Renal cortical epithelial cell (primary cell): Measurements from ENCODE around the gene ATXN1L. TPM values are rescaled to one million over a fixed set of nuclear protein-coding genes. Genes with fewer than 3 reads are reported as not detected.
"Not testable (repeated sequence)": the region's sequence is repeated elsewhere in the genome, so short reads cannot be mapped to it uniquely, and the experiment has no call there.

Experiments used
- DNase-seq: peaks from one replicate; pipeline ENCODE4 v3.0.0-alpha.2; 2011; ENCODE audit warnings: low read depth
- total RNA-seq: library from RNA; depleted of rRNA; stranded (reverse); fragments of >200 nt; gene quantifications from 2 replicates; pipeline ENCODE4 v1.2.3, GENCODE V29; 2014

The ATXN1L gene, protein sequence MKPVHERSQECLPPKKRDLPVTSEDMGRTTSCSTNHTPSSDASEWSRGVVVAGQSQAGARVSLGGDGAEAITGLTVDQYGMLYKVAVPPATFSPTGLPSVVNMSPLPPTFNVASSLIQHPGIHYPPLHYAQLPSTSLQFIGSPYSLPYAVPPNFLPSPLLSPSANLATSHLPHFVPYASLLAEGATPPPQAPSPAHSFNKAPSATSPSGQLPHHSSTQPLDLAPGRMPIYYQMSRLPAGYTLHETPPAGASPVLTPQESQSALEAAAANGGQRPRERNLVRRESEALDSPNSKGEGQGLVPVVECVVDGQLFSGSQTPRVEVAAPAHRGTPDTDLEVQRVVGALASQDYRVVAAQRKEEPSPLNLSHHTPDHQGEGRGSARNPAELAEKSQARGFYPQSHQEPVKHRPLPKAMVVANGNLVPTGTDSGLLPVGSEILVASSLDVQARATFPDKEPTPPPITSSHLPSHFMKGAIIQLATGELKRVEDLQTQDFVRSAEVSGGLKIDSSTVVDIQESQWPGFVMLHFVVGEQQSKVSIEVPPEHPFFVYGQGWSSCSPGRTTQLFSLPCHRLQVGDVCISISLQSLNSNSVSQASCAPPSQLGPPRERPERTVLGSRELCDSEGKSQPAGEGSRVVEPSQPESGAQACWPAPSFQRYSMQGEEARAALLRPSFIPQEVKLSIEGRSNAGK
- 16.0 and 34.2 TPM in 2 replicates for total RNA-seq

DNA sequence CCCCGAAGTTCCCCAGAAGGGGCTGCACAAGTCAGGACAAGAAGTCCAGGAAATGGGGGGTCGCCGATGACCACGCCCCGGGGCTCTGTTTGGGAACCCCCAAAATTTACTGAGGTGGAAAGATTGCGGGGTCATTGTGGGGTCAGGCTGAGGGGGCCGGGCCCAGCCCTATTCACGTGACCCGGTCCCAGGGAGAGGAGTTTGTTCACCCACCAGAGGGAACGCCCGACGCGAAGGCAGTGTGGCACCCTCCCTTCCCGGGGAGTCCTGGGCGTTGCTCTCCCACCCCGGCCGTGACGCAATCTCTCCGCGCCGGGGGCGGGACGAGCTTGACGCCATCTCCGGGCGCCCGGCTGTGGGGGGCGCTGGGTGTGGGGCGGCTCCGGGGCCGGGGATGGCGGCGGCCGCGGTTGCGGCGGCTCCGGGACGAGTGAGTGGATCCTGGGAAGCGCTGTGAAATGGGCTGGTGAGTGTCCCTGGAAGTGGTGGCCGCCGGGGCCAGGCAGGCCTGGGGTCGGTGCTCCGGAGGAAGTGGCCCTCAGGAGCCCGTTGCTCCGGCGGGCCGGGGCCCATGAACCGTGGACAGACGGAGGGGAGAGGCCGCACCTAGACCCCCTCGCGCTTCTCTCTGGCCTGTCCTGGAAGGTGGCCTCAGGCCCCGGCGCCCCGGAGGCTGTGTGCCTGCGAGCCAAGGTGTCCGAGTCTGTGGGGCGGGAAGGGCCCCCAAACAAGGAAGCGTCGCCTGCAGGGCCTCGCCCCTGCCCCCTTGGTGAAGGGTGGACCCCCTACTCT lies at the start of gene ATXN1L:
Gene ATXN1L, plus strand, starts transcription at position 338 of the 792 bp plus-strand sequence. CDS start 3,765 bp downstream, outside the sequence.
- DNase-seq, result peak; percentile 70

DNA sequence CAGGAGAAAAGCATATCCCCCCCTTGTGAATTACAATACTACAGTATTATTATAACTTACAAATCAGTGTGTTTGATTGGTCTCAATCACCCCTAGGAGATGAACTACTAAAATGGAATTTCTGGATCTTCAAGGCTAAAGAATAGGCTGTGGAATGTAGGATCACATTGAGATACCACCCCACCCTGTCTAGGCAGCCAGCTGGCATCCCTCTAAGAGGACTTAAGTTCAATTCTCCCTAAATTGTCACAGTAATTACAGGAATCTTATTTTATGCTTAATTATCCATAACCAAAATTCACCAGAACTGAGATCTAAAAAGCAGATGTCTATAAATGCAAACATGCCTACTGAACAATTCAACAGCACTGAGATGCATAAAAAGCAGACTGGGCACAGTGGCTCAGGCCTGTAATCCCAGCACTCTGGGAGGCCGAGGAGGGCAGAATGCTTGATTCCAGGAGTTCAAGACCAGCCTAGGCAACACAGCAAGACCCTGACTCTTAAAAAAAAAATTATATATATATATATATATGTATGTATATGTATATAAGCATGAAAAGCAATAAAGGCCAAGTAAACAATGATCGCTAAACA lies 49.2 kb upstream of the ATXN1L start:
- no peak for DNase-seq

DNA sequence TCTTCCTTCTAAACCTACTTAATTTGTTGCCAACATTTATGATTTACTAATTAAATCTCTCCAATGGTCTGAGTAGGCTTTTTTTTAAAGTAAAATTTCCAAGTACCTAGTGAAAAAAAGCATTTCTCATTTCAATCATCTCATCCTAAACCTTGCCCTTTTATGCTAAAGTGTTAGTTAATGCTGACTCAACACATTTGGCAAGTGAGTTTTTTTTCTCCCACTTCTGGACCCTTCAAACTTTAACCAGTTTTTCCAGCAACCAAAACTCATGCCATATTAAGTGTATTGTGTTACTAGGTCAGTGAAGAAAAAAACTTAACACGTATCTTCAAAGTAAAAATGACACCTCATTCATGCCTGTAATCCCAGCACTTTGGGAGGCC lies 42.5 kb upstream of the ATXN1L start:
- DNase-seq, result no peak

DNA sequence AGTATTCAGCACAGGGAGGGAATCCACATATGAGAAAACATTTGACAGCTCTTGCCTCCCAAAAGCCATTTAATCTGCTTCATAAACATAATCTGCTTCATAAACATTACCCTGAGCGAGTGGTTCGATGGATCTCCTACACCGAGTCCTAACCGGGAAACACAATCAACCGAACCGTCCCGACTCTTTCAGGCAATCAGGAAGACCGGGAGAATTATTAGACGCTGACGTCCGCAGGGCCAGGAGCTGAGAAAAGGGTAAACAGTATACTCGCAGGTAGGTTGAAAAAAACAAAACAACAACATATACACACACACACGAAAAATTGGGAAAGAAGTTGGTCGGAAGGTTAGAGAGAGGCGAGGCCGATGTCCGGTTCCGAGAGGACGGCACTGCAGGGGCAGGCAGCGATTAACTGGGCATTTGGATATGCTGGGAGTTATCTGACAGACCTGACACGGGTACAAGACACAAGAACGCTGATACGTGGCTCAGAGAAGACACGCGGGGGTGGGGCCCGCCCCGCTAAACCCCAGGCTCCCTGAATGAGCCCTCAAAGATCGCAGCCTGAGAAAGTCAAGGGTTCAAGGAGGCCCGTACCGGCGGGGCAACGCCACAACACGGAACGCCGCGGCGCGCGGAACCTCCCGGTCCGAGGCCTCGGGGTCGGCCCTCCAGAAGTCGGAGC lies 37.7 kb upstream of the ATXN1L start:
- DNase-seq, result no peak

DNA sequence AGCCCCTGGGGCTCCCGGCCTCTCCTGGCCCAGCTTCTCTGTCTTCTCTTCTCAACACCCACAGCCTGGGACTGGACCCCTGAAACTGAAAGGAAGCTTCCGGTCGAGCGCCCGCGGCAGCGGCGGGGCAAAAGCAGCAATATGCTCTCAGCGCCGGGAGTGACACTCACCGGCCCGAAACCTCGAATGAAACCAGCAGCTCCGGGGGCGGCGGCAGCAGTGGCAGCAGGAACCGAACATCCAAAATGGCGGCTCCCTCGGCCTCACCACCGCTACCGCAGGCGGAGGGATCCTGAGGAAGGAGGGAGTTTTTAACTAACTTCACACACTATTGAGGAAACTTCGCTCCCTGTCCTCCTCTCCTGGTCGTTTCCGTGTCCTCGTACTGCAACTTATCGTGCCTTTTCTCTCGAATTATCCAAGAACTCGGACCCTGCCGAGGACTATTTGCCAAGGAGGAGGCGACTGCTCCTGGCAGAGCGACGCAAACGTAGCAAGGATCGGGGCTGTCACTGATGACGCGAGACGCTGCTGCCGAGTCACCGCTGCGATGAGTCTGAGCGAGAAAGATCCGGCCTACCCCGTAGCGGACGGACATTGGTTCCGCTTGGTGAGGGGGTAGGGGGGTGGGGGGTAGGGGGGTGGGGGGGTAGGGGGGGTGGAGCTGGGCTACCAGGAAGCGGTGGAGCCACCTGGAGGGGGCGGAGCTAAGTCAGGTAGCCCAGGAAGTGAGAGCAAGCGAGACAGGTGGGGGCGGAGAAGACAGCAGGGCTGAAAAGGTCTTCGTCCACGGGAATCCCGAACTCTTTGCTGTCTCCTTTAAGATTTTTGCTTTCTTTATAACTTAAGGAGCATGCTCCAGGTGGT lies 37.0 kb upstream of the ATXN1L start, which contains the start of gene AP1G1:
Gene AP1G1, minus strand, starts transcription at position 242 of the 867 bp plus-strand sequence. CDS start 19,355 bp downstream, outside the sequence.
- peak; percentile 93 for DNase-seq

DNA sequence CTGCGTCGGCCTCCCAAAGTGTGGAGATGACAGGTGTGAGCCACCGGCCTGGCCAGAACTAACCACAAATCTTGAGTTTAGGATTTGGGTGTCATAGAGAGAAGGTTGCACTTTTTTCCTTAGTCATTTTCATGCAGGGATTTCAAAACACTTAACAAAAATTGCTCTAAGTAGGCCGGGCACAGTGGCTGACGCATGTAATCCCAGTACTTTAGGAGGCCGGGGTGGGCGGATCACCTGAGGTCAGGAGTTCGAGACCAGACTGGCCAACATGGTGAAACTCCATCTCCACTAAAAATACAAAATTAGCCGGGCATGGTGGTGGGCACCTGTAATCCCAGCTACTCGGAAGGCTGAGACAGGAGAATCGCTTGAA lies 35.6 kb upstream of the ATXN1L start:
- not testable (repeated sequence) for DNase-seq

DNA sequence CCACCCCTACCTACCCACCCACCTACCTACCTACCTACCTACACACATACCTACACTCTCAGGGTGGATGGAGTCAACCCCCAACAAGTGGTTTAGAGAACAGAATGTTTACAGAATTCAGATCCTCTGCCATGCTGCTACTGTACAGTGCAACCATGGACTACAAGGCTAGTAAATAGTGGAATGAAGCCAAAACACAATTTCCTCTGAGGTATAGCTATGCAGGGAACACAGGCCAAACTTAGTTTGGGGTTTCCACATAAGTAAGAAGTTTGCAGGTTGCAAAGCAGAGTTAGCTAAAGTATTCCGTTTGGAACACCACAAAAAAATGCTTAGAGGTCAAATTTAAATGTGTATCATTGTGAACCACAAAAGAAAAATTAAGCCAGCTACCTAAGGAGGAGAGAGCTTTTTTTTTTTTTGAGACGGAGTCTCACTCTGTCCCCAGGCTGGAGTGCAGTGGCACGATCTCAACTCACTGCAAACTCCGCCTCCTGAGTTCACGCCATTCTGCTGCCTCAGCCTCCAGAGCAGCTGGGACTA lies 34.4 kb upstream of the ATXN1L start:
- DNase-seq, result no peak

DNA sequence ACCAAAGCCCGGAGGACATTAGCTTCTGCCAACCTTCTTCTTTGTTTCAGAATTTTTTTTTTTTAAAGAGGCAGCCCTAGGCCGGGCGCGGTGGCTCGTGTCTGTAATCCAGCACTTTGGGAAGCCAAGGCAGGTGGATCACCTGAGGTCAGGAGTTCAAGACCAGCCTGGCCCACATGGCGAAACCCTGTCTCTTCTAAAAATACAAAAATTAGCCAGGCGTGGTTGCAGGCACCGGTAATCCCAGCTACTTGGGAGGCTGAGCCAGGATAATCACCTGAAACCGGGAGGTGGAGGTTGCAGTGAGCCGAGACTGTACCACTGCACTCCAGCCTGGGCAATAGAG lies 28.6 kb upstream of the ATXN1L start:
- DNase-seq, result not testable (repeated sequence)

DNA sequence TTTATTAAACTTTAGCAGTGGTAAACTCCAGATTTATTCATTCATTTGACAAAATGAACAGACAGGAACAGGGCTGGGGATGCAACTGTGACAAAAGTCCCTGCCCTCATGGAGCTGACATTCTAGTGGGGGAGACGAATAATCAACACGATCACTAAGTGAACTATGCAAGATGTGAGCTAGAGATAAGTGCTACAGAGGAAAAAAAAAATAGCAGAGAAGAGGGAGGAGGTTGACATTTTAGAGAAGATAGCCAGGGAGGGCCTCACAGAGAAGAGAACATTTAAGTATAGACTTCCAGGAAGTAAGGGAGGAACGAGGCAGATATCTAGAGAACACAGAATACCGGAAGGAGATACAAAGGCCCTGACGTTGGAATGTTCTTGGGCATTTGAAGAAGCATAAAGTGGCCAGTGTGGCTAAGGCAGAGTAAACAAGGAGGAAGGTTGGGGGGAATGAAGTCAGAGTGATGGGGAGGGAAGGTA lies 19.2 kb upstream of the ATXN1L start:
- no peak for DNase-seq

DNA sequence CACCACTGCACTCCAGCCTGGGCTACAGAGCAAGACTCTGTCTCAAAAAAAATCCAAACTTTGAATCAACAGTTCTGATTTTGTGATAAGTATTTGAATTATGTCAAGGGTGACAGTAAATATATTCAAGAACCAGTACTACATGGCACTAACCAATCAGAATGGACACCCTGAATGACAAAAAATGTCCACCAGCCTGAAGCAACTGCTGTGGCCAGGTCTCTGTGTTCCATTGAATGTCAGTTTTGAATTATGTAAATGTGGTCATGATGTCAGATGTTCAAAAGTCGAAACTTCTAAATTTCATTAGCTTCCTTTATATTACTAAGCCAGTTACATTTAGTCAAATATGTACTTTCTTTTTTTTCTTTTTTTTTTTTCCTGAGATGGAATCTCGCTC lies 15.4 kb upstream of the ATXN1L start:
- no peak for DNase-seq

DNA sequence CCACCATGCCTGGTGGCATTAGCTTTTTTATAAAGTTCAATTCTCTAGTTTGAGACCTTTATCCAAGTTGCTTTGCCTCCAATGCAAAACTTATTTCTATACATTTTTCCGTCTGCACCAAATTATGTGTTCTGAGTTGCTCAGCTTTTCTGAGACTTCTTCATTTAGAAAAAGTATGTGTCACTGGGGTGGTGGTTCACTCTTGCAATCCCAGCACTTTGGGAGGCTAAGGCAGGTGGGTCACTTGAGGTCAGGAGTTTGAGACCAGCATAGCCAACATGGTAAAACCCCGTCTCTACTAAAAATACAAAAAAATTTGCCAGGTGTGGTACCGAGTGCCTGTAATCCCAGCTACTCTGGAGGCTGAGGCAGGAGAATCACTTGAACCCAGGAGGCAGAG lies 14.1 kb upstream of the ATXN1L start:
- not testable (repeated sequence) for DNase-seq

DNA sequence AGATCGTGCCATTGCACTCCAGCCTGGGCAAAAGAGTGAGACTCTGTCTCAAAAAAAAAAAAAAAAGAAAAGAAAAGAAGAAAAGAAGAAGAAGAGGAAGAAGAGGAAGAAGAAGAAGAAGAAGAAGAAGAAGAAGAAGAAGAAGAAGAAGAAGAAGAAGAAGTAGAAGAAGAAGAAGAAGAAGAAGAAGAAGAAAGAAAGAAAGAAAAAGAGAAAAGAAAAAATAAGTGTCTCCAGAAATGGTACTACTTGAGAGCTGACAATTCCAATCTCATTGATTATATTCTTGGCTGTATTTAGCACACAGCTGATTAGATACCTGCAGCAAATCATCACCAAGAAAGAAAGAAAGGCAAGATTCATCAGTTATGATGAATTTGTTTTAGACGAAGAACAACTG lies 13.7 kb upstream of the ATXN1L start:
- DNase-seq, result not testable (repeated sequence)

DNA sequence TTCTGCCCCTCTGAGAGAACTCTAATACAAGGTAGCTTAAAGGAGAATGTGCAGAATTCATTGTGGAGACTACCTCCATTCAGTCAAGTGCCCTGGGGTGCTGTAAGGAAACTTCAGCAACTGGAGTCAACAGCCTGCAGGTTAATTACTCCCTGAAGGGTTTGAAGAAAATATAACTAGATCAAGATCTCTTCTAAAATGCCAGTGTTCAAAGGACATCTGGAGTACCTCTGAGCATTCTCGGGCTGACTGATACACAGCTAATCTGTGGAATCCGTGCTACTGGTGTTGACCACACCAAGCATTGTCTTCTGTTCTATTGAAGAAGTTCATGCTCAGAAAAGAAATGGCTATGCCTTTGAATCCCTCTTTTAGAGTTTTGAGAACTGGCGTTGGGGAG lies 11.5 kb upstream of the ATXN1L start:
- peak; percentile 51 for DNase-seq

DNA sequence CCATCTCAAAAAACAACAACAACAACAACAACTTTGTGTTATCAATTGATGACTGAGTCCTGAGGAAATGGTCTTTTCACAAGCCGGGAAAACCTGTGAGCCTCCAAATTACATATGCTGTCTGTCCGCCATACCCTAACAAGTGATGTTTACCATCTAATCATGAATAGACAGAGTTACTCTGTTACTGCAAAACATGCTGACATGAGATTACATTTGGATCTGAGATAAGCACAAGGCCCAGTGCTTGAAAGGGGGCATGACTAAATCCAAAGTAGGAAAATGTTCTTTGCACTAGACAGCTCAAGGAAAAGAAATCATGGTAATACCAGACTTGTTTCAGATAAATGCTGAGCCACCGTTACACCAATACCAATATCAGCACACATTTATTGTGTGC lies 8.6 kb upstream of the ATXN1L start:
- DNase-seq, result no peak

DNA sequence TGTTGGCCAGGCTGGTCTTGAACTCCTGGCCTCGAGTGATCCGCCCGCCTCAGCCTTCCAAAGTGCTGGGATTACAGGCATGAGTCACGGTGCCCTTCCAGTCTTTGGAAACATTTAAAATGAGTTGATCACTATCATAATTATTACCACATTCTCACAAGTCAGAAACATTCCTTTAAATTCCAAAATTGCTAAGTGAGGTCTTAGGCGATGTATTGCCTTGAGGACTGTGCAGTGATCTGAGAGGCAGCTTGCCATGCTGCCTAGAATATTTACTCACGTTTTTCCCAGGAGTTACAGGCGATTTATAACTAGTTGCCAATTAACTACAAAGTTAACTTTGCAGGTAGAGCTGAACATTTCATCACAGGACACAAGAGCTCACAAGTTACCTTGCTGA lies 5.7 kb upstream of the ATXN1L start:
- DNase-seq, result peak; percentile 60

DNA sequence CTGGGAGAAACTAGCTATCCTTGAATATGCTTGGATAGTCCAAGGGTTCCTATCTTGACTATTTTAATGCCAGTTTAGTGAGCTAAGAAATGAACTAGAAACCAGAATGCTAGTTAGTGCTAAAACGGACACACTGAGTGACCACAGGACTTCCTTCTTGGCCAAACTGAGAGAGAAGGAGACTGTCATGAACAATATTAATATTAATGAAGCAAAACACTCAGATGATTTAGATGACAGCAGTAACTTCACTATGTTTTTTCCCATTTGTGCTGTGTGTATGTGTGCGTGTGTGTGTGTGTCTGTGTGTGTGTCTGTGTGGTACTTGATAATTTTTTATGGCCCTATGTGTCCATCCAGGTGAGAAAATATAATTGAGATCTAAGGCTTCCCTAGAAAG lies 2.2 kb upstream of the ATXN1L start:
- DNase-seq, result no peak

DNA sequence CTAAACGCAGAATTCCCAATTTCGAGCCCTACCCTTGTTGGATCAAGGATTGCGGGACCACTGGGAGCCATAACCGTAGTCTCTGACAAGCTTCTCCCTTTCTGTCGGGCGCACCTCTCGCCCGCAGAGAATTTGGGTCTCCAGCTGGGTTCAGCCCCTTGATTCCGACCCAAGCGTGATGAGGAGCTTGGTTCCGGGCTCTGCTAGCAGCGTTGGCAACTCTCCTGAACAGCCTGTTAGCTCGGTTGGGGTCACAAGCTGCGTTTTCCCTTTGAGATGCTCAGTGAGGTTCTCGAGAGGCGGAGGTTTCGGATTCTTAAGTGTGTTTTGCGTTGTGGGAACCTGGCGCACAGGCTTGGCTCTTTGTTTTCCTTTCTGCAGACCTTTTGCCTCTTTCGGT lies 655 bp downstream of the ATXN1L start:
- DNase-seq, result peak; percentile 22

DNA sequence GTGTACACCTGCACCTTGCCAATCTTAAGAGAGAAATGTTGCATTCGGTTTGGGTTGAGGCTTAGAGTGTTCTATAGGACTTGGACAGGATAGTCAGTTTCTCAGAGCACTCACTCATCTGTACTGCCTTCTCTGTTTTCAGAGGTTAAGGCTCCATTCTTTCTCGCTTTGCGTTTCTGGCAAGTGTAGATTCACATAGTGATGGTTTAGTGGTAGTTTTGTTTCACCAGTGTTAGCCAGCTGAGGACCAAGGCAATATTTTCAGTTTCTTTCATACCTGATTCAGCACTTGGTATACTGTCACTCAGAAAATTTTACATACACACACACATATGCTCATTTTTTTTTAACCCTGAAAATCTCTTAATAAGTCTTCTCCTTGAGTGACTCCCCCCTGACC lies 1.3 kb downstream of the ATXN1L start:
- DNase-seq, result no peak

DNA sequence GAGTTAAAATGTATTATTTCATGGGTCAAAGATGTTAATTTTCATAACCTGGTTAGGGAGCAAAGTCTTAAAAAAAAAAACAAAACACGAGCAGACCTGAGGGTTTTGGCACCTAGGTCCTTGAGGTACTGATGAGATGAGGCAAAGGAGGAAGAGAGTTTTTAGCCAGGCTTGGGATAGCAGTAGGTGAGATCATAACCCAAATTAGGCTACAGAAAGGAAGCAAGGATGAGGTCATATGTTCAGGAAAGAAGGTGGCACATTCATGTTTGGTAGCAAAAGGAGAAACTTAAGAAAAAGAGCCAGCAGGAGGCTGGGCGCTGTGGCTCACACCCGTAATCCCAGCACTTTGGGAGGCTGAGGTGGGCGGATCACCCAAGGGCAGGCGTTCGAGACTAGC lies 2.8 kb downstream of the ATXN1L start:
- DNase-seq, result no peak

DNA sequence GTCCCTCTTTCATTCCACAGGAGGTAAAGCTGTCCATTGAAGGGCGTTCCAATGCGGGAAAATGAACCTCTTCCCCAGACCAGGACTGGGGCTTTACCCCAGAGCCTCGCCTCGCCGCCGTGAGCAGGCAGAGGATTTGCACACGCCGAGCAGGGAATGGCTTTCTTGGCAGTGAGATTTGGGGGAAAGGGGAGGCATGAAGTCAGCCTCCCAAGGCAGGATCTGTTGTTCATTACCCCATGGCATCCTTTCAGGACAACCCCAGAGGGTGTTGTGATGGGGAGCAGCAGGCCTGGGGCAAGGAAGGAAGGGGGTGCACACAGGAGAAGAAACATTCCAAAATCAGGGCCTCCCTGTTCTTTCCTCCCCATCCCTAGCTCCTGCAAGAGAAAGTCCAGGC lies 6.0 kb downstream of the ATXN1L start:
- no peak for DNase-seq
